Measurements from ENCODE around the gene PXN.

- TF ChIP-seq, protein P1, sequence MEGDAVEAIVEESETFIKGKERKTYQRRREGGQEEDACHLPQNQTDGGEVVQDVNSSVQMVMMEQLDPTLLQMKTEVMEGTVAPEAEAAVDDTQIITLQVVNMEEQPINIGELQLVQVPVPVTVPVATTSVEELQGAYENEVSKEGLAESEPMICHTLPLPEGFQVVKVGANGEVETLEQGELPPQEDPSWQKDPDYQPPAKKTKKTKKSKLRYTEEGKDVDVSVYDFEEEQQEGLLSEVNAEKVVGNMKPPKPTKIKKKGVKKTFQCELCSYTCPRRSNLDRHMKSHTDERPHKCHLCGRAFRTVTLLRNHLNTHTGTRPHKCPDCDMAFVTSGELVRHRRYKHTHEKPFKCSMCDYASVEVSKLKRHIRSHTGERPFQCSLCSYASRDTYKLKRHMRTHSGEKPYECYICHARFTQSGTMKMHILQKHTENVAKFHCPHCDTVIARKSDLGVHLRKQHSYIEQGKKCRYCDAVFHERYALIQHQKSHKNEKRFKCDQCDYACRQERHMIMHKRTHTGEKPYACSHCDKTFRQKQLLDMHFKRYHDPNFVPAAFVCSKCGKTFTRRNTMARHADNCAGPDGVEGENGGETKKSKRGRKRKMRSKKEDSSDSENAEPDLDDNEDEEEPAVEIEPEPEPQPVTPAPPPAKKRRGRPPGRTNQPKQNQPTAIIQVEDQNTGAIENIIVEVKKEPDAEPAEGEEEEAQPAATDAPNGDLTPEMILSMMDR (IDR thresholded peaks at IDR 0.05), result no peak
- TF ChIP-seq ZFX (IDR thresholded peaks at IDR 0.05; ENCODE audit: borderline replicate concordance), result no peak
Observed at GRCh38 chr12:120257041-120257821, 8.3 kb downstream of the PXN start.
